Neuronal stem cell (in vitro differentiated cells): Measurements from ENCODE around the gene STAG1.

ENCODE experiments used
- DNase-seq: peaks from one replicate; pipeline ENCODE4 v3.0.0-alpha.2; 2013; ENCODE audit warnings: low spot score
- H2AFZ ChIP-seq: one replicate; pipeline ENCODE4 v1.6.1; 2013; ENCODE audit warnings: mild to moderate bottlenecking, low read length, inconsistent platforms
- H2AK5ac ChIP-seq: 2 replicates; pipeline ENCODE4 v1.6.1; 2013; ENCODE audit warnings: low read depth, mild to moderate bottlenecking, inconsistent platforms, low read length, moderate library complexity, mixed read lengths
- H2BK120ac ChIP-seq: 2 replicates; pipeline ENCODE4 v1.6.1; 2013; ENCODE audit warnings: low read depth, mild to moderate bottlenecking, inconsistent platforms, low read length, moderate library complexity, mixed read lengths
- H2BK12ac ChIP-seq: one replicate; pipeline ENCODE4 v1.6.1; 2013; ENCODE audit warnings: low read length, inconsistent platforms
- H2BK15ac ChIP-seq: 2 replicates; pipeline ENCODE4 v1.6.1; 2013; ENCODE audit warnings: mild to moderate bottlenecking, low read length, inconsistent platforms, mixed read lengths
- H2BK5ac ChIP-seq: one replicate; pipeline ENCODE4 v1.6.1; 2013; ENCODE audit warnings: inconsistent platforms, mild to moderate bottlenecking, low read length, moderate library complexity
- H3K14ac ChIP-seq: one replicate; pipeline ENCODE4 v1.6.1; 2013; ENCODE audit warnings: low read length, inconsistent platforms
- H3K18ac ChIP-seq: 2 replicates; pipeline ENCODE4 v1.6.1; 2013; ENCODE audit warnings: low read length, inconsistent platforms
- H3K23ac ChIP-seq: 2 replicates; pipeline ENCODE4 v1.6.1; 2013; ENCODE audit warnings: low read depth, mild to moderate bottlenecking, mixed read lengths, low read length, inconsistent platforms; ENCODE audit not compliant: poor library complexity
- H3K27ac ChIP-seq: replicated peaks from 3 replicates; pipeline ENCODE4 v1.5.1; 2013; ENCODE audit warnings: low read length, inconsistent platforms
- H3K27me3 ChIP-seq, 3 experiments: 2 replicates each; pipeline ENCODE4 v1.6.1; 2013; ENCODE audit warnings: low read length in 3 of 3, mild to moderate bottlenecking in 2 of 3, inconsistent platforms in 1 of 3, low read depth in 1 of 3, mixed read lengths in 1 of 3, moderate library complexity in 1 of 3; ENCODE audit not compliant: control insufficient read depth in 3 of 3, insufficient read depth in 3 of 3
- H3K36me3 ChIP-seq, 2 donors: replicated peaks in 1 of 2; 2 replicates each; pipeline ENCODE4 v1.6.1; 2013; ENCODE audit warnings: low read length in 2 of 2; ENCODE audit not compliant: control insufficient read depth in 2 of 2, insufficient read depth in 2 of 2
- H3K4ac ChIP-seq: 2 replicates; pipeline ENCODE4 v1.6.1; 2013; ENCODE audit warnings: inconsistent platforms, mild to moderate bottlenecking, low read length, moderate library complexity
- H3K4me1 ChIP-seq, 2 donors: 1 replicate in 1 of 2; 2 replicates in 1 of 2; pipeline ENCODE4 v1.6.1; 2013; ENCODE audit warnings: low read length in 2 of 2, low read depth in 1 of 2; ENCODE audit not compliant: control insufficient read depth in 2 of 2, insufficient read depth in 1 of 2
- H3K4me2 ChIP-seq: one replicate; pipeline ENCODE4 v1.6.1; 2013; ENCODE audit warnings: mild to moderate bottlenecking, low read length, inconsistent platforms; ENCODE audit not compliant: insufficient read depth, poor library complexity, severe bottlenecking
- H3K4me3 ChIP-seq, 2 donors: 2 replicates each; pipeline ENCODE4 v1.5.1; 2013; ENCODE audit warnings: low read length in 2 of 2, mild to moderate bottlenecking in 2 of 2, inconsistent platforms in 1 of 2, moderate library complexity in 1 of 2
- H3K79me1 ChIP-seq: one replicate; pipeline ENCODE4 v1.6.1; 2013; ENCODE audit warnings: low read depth, mild to moderate bottlenecking, inconsistent platforms, low read length, moderate library complexity
- H3K9ac ChIP-seq: one replicate; pipeline ENCODE4 v1.6.1; 2013; ENCODE audit warnings: mild to moderate bottlenecking, low read depth, low read length, inconsistent platforms; ENCODE audit not compliant: poor library complexity
- H3K9me3 ChIP-seq, 2 donors: replicated peaks in 1 of 2; 2 replicates each; pipeline versions ENCODE3 to v1.6.1; 2013; ENCODE audit warnings: low read length in 2 of 2, mild to moderate bottlenecking in 2 of 2, inconsistent platforms in 1 of 2, low read depth in 1 of 2, mixed read lengths in 1 of 2, moderate library complexity in 1 of 2; ENCODE audit not compliant: control insufficient read depth in 2 of 2, insufficient read depth in 1 of 2
- H4K8ac ChIP-seq: one replicate; pipeline ENCODE4 v1.6.1; 2013; ENCODE audit warnings: low read depth, mild to moderate bottlenecking, inconsistent platforms, low read length, moderate library complexity
- H4K91ac ChIP-seq: one replicate; pipeline ENCODE4 v1.6.1; 2013; ENCODE audit warnings: low read length, low read depth, mild to moderate bottlenecking, inconsistent platforms; ENCODE audit not compliant: poor library complexity
- WGBS, 2 donors: extraction: QIAGEN DNeasy Blood & Tissue Kit; methylation state at CpG; one replicate each; pipeline ENCODE4 v1.1.7; 2013; ENCODE audit warnings: missing lambda C conversion rate in 2 of 2, mixed read lengths in 1 of 2; ENCODE audit not compliant: insufficient read length in 2 of 2, insufficient replicate concordance in 1 of 2; ENCODE audit errors: extremely low coverage in 2 of 2; 5-methylcytosine and 5-hydroxymethylcytosine counted together

Gene STAG1

GRCh38 chr3:136731274-136731884 lies 20.8 kb downstream of the STAG1 start:
- H3K4ac ChIP-seq: no peak overlapping the region
- H3K36me3 ChIP-seq: peaks cover 0 to 4% of the 10 kb centered on the region in 2 donors
- H3K4me2 ChIP-seq: no peak overlapping the region
- no peaks in the 10 kb centered on the region for H3K9me3 ChIP-seq
- no peaks in the 10 kb centered on the region for H3K79me1 ChIP-seq
- H3K23ac ChIP-seq: no peak overlapping the region
- H2BK15ac ChIP-seq: no peak overlapping the region
- H3K9ac ChIP-seq: no peak overlapping the region
- H2BK12ac ChIP-seq: no peak overlapping the region
- no peak overlapping the region for H2BK5ac ChIP-seq
- no peak overlapping the region for H3K18ac ChIP-seq
- H2BK120ac ChIP-seq: no peak overlapping the region
- whole genome bisulfite sequencing, 2 donors: no CpG with 5 or more reads among the region's 4 CpGs
- DNase-seq: no peak
- H4K8ac ChIP-seq: no peak overlapping the region
- no peak overlapping the region for H3K4me3 ChIP-seq
- H2AK5ac ChIP-seq: no peak overlapping the region
- no peak overlapping the region for H3K14ac ChIP-seq
- no peak overlapping the region for H4K91ac ChIP-seq
- H3K27me3 ChIP-seq: no peaks in the 10 kb centered on the region
- peaks cover 2 to 7% of the 10 kb centered on the region in 2 donors for H3K4me1 ChIP-seq
- no peak overlapping the region for H3K27ac ChIP-seq
- no peak overlapping the region for H2AFZ ChIP-seq

- Histone ChIP-seq H3K4me1 (peaks cover 2 to 7% of the 10 kb centered on the region in 2 donors), H2BK5ac (no peak overlapping the region), H3K18ac (no peak overlapping the region), H4K8ac (no peak overlapping the region), H4K91ac (no peak overlapping the region), H2BK15ac (no peak overlapping the region), H3K14ac (no peak overlapping the region), H3K9ac (no peak overlapping the region), H2BK12ac (no peak overlapping the region), H2BK120ac (no peak overlapping the region), H3K4me2 (no peak overlapping the region), H3K9me3 (no peaks in the 10 kb centered on the region), H3K23ac (no peak overlapping the region), H3K4ac (no peak overlapping the region), H2AFZ (no peak overlapping the region), H3K4me3 (no peak overlapping the region), H2AK5ac (no peak overlapping the region), H3K36me3 (no peaks in the 10 kb centered on the region), H3K79me1 (no peaks in the 10 kb centered on the region), H3K27me3 (no peaks in the 10 kb centered on the region), H3K27ac (no peak overlapping the region)
- DNase-seq: no peak
These were observed 21.4 kb downstream of the STAG1 start for GRCh38 chr3:136730595-136731273.

DNA sequence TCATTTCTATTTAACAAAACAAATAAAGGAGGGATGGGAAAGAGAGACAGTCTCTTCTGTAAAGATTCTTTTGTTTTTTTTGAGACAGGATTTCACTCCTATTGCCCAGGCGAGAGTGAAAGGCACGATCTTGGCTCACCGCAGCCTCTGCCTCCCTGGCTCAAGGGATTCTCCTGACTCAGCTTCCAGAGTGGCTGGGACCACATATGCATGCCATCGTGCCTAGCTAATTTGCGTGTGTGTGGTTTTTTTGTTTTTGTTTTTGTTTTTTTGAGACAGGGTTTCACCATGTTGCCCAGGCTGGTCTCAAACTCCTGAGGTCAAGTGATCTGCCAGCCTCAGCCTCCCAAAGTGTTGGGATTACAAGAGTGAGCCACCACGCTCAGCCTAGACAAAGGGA lies 23.3 kb downstream of the STAG1 start:
- H2AK5ac ChIP-seq: no peak overlapping the region
- no peak overlapping the region for H4K91ac ChIP-seq
- H3K9ac ChIP-seq: no peak overlapping the region
- H3K18ac ChIP-seq: peak overlapping the region; percentile 44
- no peaks in the 10 kb centered on the region for H3K79me1 ChIP-seq
- no peak overlapping the region for H2BK5ac ChIP-seq
- WGBS, 2 donors: no CpG with 5 or more reads among the region's 6 CpGs
- H3K9me3 ChIP-seq: no peaks in the 10 kb centered on the region
- H3K23ac ChIP-seq: no peak overlapping the region
- no peaks in the 10 kb centered on the region for H3K36me3 ChIP-seq
- H3K4me2 ChIP-seq: peak overlapping the region; percentile 11
- no peak overlapping the region for H4K8ac ChIP-seq
- peaks cover 0 to 4% of the 10 kb centered on the region in 2 donors for H3K4me1 ChIP-seq
- DNase-seq: no peak
- no peak overlapping the region for H3K14ac ChIP-seq
- no peak overlapping the region for H2BK120ac ChIP-seq
- no peak overlapping the region for H2BK12ac ChIP-seq
- H2BK15ac ChIP-seq: no peak overlapping the region
- no peak overlapping the region for H3K4me3 ChIP-seq
- H3K27me3 ChIP-seq: no peaks in the 10 kb centered on the region
- no peak overlapping the region for H2AFZ ChIP-seq
- H3K4ac ChIP-seq: no peak overlapping the region
- no peak overlapping the region for H3K27ac ChIP-seq

GRCh38 chr3:136728473-136728872 lies 23.7 kb downstream of the STAG1 start:
- Histone ChIP-seq H2BK15ac (no peak overlapping the region), H3K9ac (no peak overlapping the region), H3K4ac (no peak overlapping the region), H3K14ac (no peak overlapping the region), H3K27ac (no peak overlapping the region), H2AFZ (no peak overlapping the region), H4K8ac (no peak overlapping the region), H2BK120ac (no peak overlapping the region), H3K4me2 (no peak overlapping the region), H4K91ac (no peak overlapping the region), H3K79me1 (no peaks in the 10 kb centered on the region), H3K9me3 (no peaks in the 10 kb centered on the region), H3K4me3 (no peak overlapping the region), H3K27me3 (no peaks in the 10 kb centered on the region), H2BK12ac (no peak overlapping the region), H2AK5ac (no peak overlapping the region), H3K18ac (no peak overlapping the region), H3K4me1 (peaks cover 0 to 4% of the 10 kb centered on the region in 2 donors), H3K23ac (no peak overlapping the region), H2BK5ac (no peak overlapping the region), H3K36me3 (no peaks in the 10 kb centered on the region)
- no CpG with 5 or more reads among the region's 1 CpG for WGBS, 2 donors
- DNase-seq: no peak
